H1 (cell line): Measurements from ENCODE around the gene MACROH2A1. TPM values are rescaled to one million over a fixed set of nuclear protein-coding genes. Genes with fewer than 3 reads are reported as not detected.

Experiments
- CTCF ChIA-PET: fragments of 300-600 bp; sonication (Branson Sonifier 250); formaldehyde crosslinking; loops from one replicate; lab custom pipeline; 2021; ENCODE audit not compliant: partially characterized antibody; lab: Charles Lee
- POLR2A ChIA-PET: fragments of 300-600 bp; sonication (Branson Sonifier 250); formaldehyde crosslinking; loops from one replicate; lab custom pipeline; 2021; ENCODE audit warnings: inconsistent platforms; ENCODE audit not compliant: partially characterized antibody; lab: Charles Lee
- DNase-seq, 2 experiments: peaks; one replicate each; pipeline versions ENCODE4 v3.0.0 to v3.0.0-alpha.2; 2010 to 2022; ENCODE audit warnings: low spot score in 2 of 2, low read depth in 1 of 2, mixed read lengths in 1 of 2
- FAIRE-seq: peaks from 2 replicates; lab custom pipeline; 2011; peaks lifted over from hg19 to GRCh38; lab: Jason Lieb, UNC
- H2AFZ ChIP-seq: 2 replicates; pipeline ENCODE4 v1.8.1; 2012; ENCODE audit warnings: low read length, inconsistent platforms
- H2AK5ac ChIP-seq: 2 replicates; pipeline ENCODE4 v1.6.1; 2013; ENCODE audit warnings: low read depth, low read length
- H2BK120ac ChIP-seq: replicated peaks from 2 replicates; pipeline ENCODE3; 2013; ENCODE audit warnings: low read depth, low read length, inconsistent platforms
- H2BK12ac ChIP-seq: 2 replicates; pipeline ENCODE4 v1.6.1; 2013; ENCODE audit warnings: low read depth, low read length
- H2BK15ac ChIP-seq: 2 replicates; pipeline ENCODE4 v1.6.1; 2013; ENCODE audit warnings: low read length
- H2BK20ac ChIP-seq: 2 replicates; pipeline ENCODE4 v1.6.1; 2013; ENCODE audit warnings: low read length
- H2BK5ac ChIP-seq: 2 replicates; pipeline ENCODE4 v1.6.1; 2013; ENCODE audit warnings: low read depth, low read length
- H3K14ac ChIP-seq: 2 replicates; pipeline ENCODE4 v1.6.1; 2013; ENCODE audit warnings: inconsistent platforms; ENCODE audit not compliant: insufficient read length
- H3K18ac ChIP-seq: 2 replicates; pipeline ENCODE4 v1.6.1; 2013; ENCODE audit warnings: low read length; ENCODE audit errors: extremely low read depth
- H3K23ac ChIP-seq: 2 replicates; pipeline ENCODE4 v1.6.1; 2013; ENCODE audit warnings: inconsistent platforms; ENCODE audit not compliant: insufficient read length
- H3K23me2 ChIP-seq: 2 replicates; pipeline ENCODE4 v1.6.1; 2013; ENCODE audit warnings: low read depth, low read length
- H3K27ac ChIP-seq: 2 replicates; pipeline ENCODE4 v1.6.1; 2011; ENCODE audit warnings: low read depth, low read length, inconsistent platforms
- H3K27me3 ChIP-seq, 4 experiments: replicated peaks in 1 of 4; 1 replicate in 1 of 4; 2 replicates in 3 of 4; pipeline versions ENCODE4 v1.6.1 to v1.8.1; 2011 to 2013; ENCODE audit warnings: low read length in 3 of 4, mild to moderate bottlenecking in 3 of 4, inconsistent platforms in 2 of 4, mixed read lengths in 2 of 4, moderate library complexity in 1 of 4; ENCODE audit not compliant: control insufficient read depth in 3 of 4, insufficient read depth in 3 of 4; ENCODE audit errors: extremely low read depth in 1 of 4
- H3K36me3 ChIP-seq, 4 experiments: 2 replicates each; pipeline versions ENCODE4 v1.6.1 to v1.8.1; 2011 to 2013; ENCODE audit warnings: mild to moderate bottlenecking in 4 of 4, low read length in 3 of 4, moderate library complexity in 2 of 4, control low read depth in 1 of 4, inconsistent platforms in 1 of 4; ENCODE audit not compliant: insufficient read depth in 4 of 4, control insufficient read depth in 2 of 4
- H3K4ac ChIP-seq: replicated peaks from 2 replicates; pipeline ENCODE3; 2013; ENCODE audit warnings: low read length, low read depth, mixed read lengths, inconsistent platforms; ENCODE audit not compliant: insufficient read length
- H3K4me1 ChIP-seq, 4 experiments: replicated peaks in 1 of 4; 1 replicate in 1 of 4; 2 replicates in 3 of 4; pipeline versions ENCODE4 v1.6.1 to v1.8.1; 2011 to 2013; ENCODE audit warnings: low read length in 3 of 4, inconsistent platforms in 2 of 4, mixed read lengths in 1 of 4; ENCODE audit not compliant: insufficient read depth in 4 of 4, control insufficient read depth in 3 of 4
- H3K4me2 ChIP-seq, 2 experiments: 2 replicates each; pipeline versions ENCODE4 v1.6.1 to v1.8.1; 2011 to 2013; ENCODE audit warnings: low read depth in 2 of 2, low read length in 2 of 2, control low read depth in 1 of 2, inconsistent platforms in 1 of 2, mild to moderate bottlenecking in 1 of 2; ENCODE audit not compliant: insufficient read depth in 1 of 2
- H3K4me3 ChIP-seq, 4 experiments: fragments of 200-600, 300-600 bp in 1 of 4; sonication (generic), shearing (Covaris generic), sonication (Bioruptor Twin) in 1 of 4; 2 replicates each; pipeline versions ENCODE4 v1.5.1 to v1.8.1; 2011 to 2016; ENCODE audit warnings: low read length in 4 of 4, low read depth in 3 of 4, control low read depth in 2 of 4, inconsistent platforms in 2 of 4, mild to moderate bottlenecking in 2 of 4, mixed read lengths in 1 of 4, moderate library complexity in 1 of 4; ENCODE audit not compliant: insufficient read depth in 2 of 4; ENCODE audit errors: extremely low read depth in 1 of 4
- H3K56ac ChIP-seq: replicated peaks from 2 replicates; pipeline ENCODE3; 2013; ENCODE audit warnings: low read depth, mild to moderate bottlenecking, mixed read lengths, low read length, inconsistent platforms; ENCODE audit not compliant: insufficient read length
- H3K79me1 ChIP-seq: 2 replicates; pipeline ENCODE4 v1.6.1; 2013; ENCODE audit warnings: low read depth, low read length, control low read depth
- H3K79me2 ChIP-seq, 2 experiments: 2 replicates each; pipeline versions ENCODE4 v1.6.1 to v1.8.1; 2012 to 2013; ENCODE audit warnings: low read length in 2 of 2, mild to moderate bottlenecking in 2 of 2, inconsistent platforms in 1 of 2; ENCODE audit not compliant: insufficient read depth in 2 of 2, control insufficient read depth in 1 of 2
- H3K9ac ChIP-seq, 4 experiments: replicated peaks in 1 of 4; 1 replicate in 1 of 4; 2 replicates in 3 of 4; pipeline versions ENCODE4 v1.6.1 to v1.8.1; 2011 to 2013; ENCODE audit warnings: low read depth in 3 of 4, low read length in 3 of 4, control low read depth in 2 of 4, mild to moderate bottlenecking in 2 of 4, moderate library complexity in 2 of 4, inconsistent platforms in 1 of 4; ENCODE audit errors: extremely low read depth in 1 of 4
- H3K9me3 ChIP-seq, 2 experiments: 2 replicates each; pipeline versions ENCODE4 v1.6.1 to v1.8.1; 2012 to 2013; ENCODE audit warnings: mild to moderate bottlenecking in 2 of 2, moderate library complexity in 2 of 2, control low read depth in 1 of 2, inconsistent platforms in 1 of 2, low read depth in 1 of 2, low read length in 1 of 2, mixed read lengths in 1 of 2; ENCODE audit not compliant: insufficient read depth in 2 of 2
- H4K20me1 ChIP-seq, 2 experiments: replicated peaks in 1 of 2; 2 replicates each; pipeline versions ENCODE3 to v1.8.1; 2011 to 2013; ENCODE audit warnings: inconsistent platforms in 2 of 2, low read length in 2 of 2, mild to moderate bottlenecking in 1 of 2; ENCODE audit not compliant: insufficient read depth in 2 of 2, control insufficient read depth in 1 of 2
- H4K5ac ChIP-seq: 2 replicates; pipeline ENCODE4 v1.6.1; 2013; ENCODE audit warnings: low read length, low read depth, mixed read lengths, inconsistent platforms; ENCODE audit not compliant: insufficient read length
- H4K8ac ChIP-seq: 2 replicates; pipeline ENCODE4 v1.8.0; 2013; ENCODE audit warnings: mild to moderate bottlenecking, moderate library complexity, low read length, inconsistent platforms; ENCODE audit not compliant: insufficient read depth; ENCODE audit errors: extremely low read depth
- H4K91ac ChIP-seq: replicated peaks from 2 replicates; pipeline ENCODE3; 2013; ENCODE audit warnings: low read length, mixed read lengths, inconsistent platforms; ENCODE audit not compliant: insufficient read length
- ATF2 ChIP-seq: IDR thresholded peaks from 2 replicates; pipeline ENCODE4 v1.6.1; 2012; ENCODE audit warnings: low read length, inconsistent platforms
- CBX5 ChIP-seq: fragments of 300-800, 300-1000 bp; sonication (generic); IDR thresholded peaks from 2 replicates; pipeline ENCODE4 v1.7.1; 2016; ENCODE audit warnings: antibody characterized with exemption, low read length, low read depth
- CEBPB ChIP-seq: IDR thresholded peaks from 2 replicates; pipeline ENCODE4 v1.6.1; 2012; ENCODE audit warnings: low read depth, low read length
- EGR1 ChIP-seq: IDR thresholded peaks from 2 replicates; pipeline ENCODE4 v1.6.1; 2011; ENCODE audit warnings: low read depth, low read length, borderline replicate concordance
- JUN ChIP-seq: IDR thresholded peaks from 2 replicates; pipeline ENCODE4 v1.6.1; 2011; ENCODE audit warnings: low read depth, mild to moderate bottlenecking, improper control_type of control experiment, low read length
- RAD21 ChIP-seq, 2 experiments: IDR thresholded peaks in 1 of 2; conservative IDR thresholded peaks in 1 of 2; 2 replicates each; pipeline ENCODE4 v1.6.1; 2011; ENCODE audit warnings: low read depth in 2 of 2, low read length in 2 of 2, improper control_type of control experiment in 1 of 2, inconsistent platforms in 1 of 2, mild to moderate bottlenecking in 1 of 2, moderate library complexity in 1 of 2
- RFX5 ChIP-seq: IDR thresholded peaks from 2 replicates; pipeline ENCODE4 v1.6.1; 2011; ENCODE audit warnings: low read depth, low read length, improper control_type of control experiment, borderline replicate concordance
- SIX5 ChIP-seq: IDR thresholded peaks from 2 replicates; pipeline ENCODE4 v1.6.1; 2011; ENCODE audit warnings: mild to moderate bottlenecking, low read depth, low read length
- SP4 ChIP-seq: IDR thresholded peaks from 2 replicates; pipeline ENCODE4 v1.6.1; 2012; ENCODE audit warnings: low read length, inconsistent platforms
- TAF1 ChIP-seq: IDR thresholded peaks from 2 replicates; pipeline ENCODE4 v1.6.1; 2011; ENCODE audit warnings: mild to moderate bottlenecking, low read depth, low read length
- WGBS, 2 experiments: shearing (Covaris generic) in 1 of 2; methylation state at CpG; one replicate each; pipeline versions ENCODE4 v1.1.6 to v1.1.7; 2013 to 2015; ENCODE audit warnings: low lambda C conversion rate in 2 of 2, mixed read lengths in 2 of 2, inconsistent platforms in 1 of 2, low coverage in 1 of 2, missing lambda C conversion rate in 1 of 2; ENCODE audit not compliant: insufficient replicate concordance in 2 of 2, insufficient coverage in 1 of 2, insufficient read length in 1 of 2; ENCODE audit errors: extremely low coverage in 1 of 2, missing lambda C conversion rate in 1 of 2; 5-methylcytosine and 5-hydroxymethylcytosine counted together
- polyA plus RNA-seq, 7 experiments: library from polyadenylated mRNA; depleted of rRNA in 3 of 7; stranded (reverse) in 5 of 7; unstranded in 2 of 7; fragments of >200 nt in 5 of 7; fragments of 200-250 nt in 2 of 7; gene quantifications; 1 replicate in 5 of 7; 2 replicates in 1 of 7; 4 replicates in 1 of 7; pipeline versions ENCODE4 v1.2.1 to v1.2.3, GENCODE V29; 2011 to 2013; ENCODE audit warnings: missing spikeins in 2 of 7, mixed read lengths in 2 of 7
- total RNA-seq: library from RNA; stranded (reverse); fragmentation: NEBNext Ultra II Directional; extraction: Animal tissue kit (Norgen Biotek cat#: 25700); gene quantifications from 2 replicates; pipeline ENCODE4 v1.2.1, GENCODE V29; 2021

MACROH2A1 gene
- total and polyA plus RNA-seq, 2 of the 8 experiments (the other 6 are each of a cell fraction or from before 2014, with no cell fraction given): 60.0 to 92.3 TPM

- Histone ChIP-seq H3K4me3 (no peak overlapping the region), H3K9me3 (no peaks in the 10 kb centered on the region), H4K20me1 (no peaks in the 10 kb centered on the region), H3K9ac (no peak overlapping the region), H3K79me1 (no peaks in the 10 kb centered on the region), H2BK20ac (no peak overlapping the region), H4K5ac (no peak overlapping the region), H2BK5ac (no peak overlapping the region), H3K56ac (no peak overlapping the region), H3K79me2 (no peaks in the 10 kb centered on the region), H3K23me2 (no peaks in the 10 kb centered on the region; the same call in 1 of the 2 replicates), H3K27ac (no peak overlapping the region), H3K36me3 (no peaks in the 10 kb centered on the region), H4K91ac (no peak overlapping the region), H2AFZ (no peak overlapping the region), H4K8ac (no peak overlapping the region), H2AK5ac (no peak overlapping the region), H3K4me2 (no peak overlapping the region), H3K14ac (no peak overlapping the region), H3K18ac (no peak overlapping the region; the same call in 1 of the 2 replicates), H2BK15ac (no peak overlapping the region), H3K4me1 (no peaks in the 10 kb centered on the region; a peak in 1 of 7 replicates), H3K27me3 (no peaks in the 10 kb centered on the region; a peak in 1 of 7 replicates), H2BK12ac (no peak overlapping the region), H2BK120ac (no peak overlapping the region), H3K4ac (no peak overlapping the region), H3K23ac (no peak overlapping the region)
- DNase-seq: peak in 1 of 2 experiments; percentile 41
- no peak for FAIRE-seq
- ChIA-PET CTCF (interaction anchor here (0.9 to 19.4 kb wide), 7 partner anchors 8 to 127 kb away, joined by 3 to 264 read pairs (median 5); no protein-coding TSS in a partner anchor), POLR2A (no interaction called here)
- WGBS, 2 experiments: 80% methylated on average over 11 of the region's 11 CpGs; no CpG with 5 or more reads in 1 of the 2 experiments
- TF ChIP-seq JUN: no peak
- no peak for TF ChIP-seq SIX5
- no peak for TF ChIP-seq TAF1
- no peak for TF ChIP-seq CBX5
- TF ChIP-seq EGR1: no peak
- TF ChIP-seq ATF2: no peak
- no peak for TF ChIP-seq SP4
- TF ChIP-seq RAD21 (IDR thresholded peaks at IDR 0.05 in 1 of 2, conservative IDR thresholded peaks at IDR 0.05 in 1 of 2; ENCODE audit: low read depth in 2 of 2, low read length in 2 of 2): no peak
- no peak for TF ChIP-seq CEBPB
- no peak for TF ChIP-seq RFX5
These were observed 40.5 kb upstream of the MACROH2A1 start for GRCh38 chr5:135439231-135440205.
